HG03139 (cell line): ENCODE data around the gene FOXD4.
"Not testable (repeated sequence)": the region's sequence is repeated elsewhere in the genome, so short reads cannot be mapped to it uniquely, and the experiment has no call there.

Source experiments
- ATAC-seq: cut with Tn5 transposase; IDR thresholded peaks from one replicate; pipeline ENCODE4 v1.9.1; 2021; ENCODE audit not compliant: unreplicated experiment

FOXD4 gene

DNA sequence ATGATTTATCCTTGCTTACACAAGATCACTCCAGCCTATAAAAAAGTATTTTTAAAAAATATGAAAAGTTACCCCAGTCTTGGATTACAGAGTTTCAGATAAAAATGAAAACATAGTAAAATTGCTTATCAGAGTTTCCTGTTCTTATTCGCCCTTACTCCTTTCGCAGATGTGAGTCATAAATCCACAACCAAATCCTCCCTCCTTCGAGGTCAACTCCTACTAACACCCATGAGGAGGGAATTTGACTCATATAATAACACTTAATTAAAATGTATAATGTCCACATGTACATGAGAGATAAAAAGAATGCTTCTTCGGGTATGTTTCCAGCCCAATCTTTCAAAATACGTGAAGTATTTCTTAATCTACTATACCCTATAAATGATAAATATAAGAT lies 23.9 kb downstream of the FOXD4 start:
- ATAC-seq = not testable (repeated sequence)

DNA sequence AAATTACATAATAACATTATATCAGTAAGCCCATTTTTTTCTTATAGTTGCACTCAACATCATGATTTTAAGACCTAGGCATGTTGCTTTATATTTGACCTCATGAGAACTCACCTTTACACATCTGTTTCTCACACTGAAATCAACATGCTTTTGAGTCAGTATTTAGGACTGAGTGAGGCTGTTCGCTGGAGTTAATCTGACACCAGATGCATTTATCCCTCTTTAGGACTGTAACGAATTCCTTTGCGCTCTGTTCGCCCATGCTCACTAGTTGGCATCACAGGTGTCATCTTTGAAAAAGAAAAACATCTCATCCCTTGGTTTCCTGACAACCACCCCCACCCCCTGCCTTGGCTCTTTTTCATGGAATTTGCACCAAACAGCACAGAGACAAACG lies 24.3 kb downstream of the FOXD4 start:
- ATAC-seq = not testable (repeated sequence)

DNA sequence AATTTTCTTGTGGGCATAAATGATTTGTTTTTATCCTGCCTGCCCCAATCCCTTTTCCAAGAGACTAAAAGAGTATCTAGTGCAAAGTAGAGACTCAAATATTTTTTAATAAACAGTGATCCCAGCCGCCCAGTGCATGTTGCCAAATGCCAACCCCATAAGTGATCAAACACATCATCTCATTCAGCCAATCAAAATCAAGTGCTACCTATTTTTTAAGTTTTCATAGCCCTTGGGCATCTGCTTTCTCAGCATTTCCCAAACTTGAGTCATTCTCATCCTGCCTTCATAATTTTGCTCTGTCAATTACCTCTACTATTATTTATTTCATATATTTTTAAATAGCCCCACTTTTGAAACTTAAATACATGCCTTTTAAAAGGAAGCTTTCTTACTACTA lies 27.4 kb downstream of the FOXD4 start:
- not testable (repeated sequence) for ATAC-seq

DNA sequence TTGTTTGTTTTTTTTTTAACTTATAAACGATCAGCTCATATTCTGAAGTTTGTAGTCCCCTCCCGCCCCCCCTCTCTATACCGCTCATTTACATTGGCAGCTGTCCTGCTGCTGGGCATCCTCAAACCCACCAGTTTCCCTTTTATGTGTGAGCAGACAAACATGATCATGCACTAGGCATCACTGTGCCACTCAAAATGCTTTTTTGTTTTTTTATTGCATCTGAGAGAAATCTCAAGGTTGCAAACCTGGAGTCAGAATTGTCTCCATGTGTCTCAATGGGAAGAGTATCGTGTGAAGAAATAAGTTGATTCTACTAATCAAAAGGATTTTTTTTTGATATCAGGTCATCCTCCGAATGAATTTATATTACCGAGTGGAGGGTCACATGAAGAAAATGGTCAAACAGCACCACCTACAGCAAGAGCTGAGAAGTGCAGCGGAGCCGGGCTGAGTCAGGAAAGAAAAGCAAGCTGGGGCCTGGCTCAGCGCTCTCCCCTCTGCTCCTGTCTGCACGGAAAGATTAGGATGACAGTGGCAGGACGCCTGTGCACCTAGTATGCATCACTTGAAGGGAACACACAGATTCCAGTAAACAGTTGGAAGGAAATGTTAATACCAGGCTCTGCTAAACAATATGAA lies 29.7 kb downstream of the FOXD4 start:
- not testable (repeated sequence) for ATAC-seq

DNA sequence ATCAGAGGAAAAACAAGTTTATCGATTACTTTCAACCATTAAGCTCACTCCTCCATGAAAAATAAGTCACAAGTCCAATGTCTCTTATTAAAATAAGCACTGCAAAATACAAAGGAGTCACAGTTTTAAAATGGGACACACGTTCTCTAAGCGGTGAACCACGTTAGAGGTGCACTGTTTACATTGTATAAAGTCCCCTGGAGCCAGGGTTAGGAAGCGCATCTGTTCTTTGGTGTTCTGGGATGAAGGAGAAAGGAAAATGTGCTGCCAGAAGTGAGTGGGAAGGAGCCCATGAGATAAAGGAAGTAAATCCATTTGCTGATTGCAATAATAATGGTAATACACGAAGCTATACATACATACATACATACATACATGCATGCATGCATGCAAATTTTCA lies 30.4 kb downstream of the FOXD4 start:
- not testable (repeated sequence) for ATAC-seq

DNA sequence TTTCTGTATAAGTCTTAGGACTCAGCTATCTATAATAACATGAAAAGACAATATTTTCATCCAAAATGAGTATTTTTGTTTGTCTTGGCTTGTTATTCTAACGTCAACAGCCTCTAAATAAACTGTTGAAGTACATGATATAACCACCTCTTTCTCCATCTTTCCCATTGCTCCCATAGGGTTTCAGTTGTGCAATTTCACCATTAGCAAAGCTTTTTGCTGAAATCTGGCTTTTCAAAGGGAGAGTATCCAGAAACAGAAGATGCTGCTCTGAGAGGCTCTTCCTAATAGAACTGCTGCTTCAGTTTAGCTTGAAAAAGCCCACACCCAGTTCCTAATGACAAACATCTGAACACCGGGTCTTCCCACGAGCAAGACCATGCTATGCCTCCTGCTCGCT lies 31.1 kb downstream of the FOXD4 start:
- ATAC-seq = not testable (repeated sequence)

DNA sequence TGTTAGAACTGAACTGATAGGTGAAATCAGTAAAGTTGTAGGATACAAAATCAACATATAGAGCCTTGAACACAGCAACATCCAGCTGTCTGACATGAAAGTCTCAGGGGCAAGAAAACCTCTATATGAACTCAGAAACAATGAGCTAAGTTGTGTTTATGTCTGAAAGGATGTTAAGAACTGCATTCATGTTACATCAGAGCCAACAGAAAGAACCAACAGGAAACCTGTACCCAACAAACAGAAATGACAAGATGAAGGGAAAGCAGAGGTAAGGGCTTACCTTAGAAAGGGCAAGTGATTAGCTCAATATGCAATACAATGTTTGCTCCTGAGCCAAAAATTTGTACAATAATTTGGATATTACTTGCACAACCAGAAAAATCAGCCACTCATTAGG lies 31.5 kb downstream of the FOXD4 start:
- not testable (repeated sequence) for ATAC-seq

DNA sequence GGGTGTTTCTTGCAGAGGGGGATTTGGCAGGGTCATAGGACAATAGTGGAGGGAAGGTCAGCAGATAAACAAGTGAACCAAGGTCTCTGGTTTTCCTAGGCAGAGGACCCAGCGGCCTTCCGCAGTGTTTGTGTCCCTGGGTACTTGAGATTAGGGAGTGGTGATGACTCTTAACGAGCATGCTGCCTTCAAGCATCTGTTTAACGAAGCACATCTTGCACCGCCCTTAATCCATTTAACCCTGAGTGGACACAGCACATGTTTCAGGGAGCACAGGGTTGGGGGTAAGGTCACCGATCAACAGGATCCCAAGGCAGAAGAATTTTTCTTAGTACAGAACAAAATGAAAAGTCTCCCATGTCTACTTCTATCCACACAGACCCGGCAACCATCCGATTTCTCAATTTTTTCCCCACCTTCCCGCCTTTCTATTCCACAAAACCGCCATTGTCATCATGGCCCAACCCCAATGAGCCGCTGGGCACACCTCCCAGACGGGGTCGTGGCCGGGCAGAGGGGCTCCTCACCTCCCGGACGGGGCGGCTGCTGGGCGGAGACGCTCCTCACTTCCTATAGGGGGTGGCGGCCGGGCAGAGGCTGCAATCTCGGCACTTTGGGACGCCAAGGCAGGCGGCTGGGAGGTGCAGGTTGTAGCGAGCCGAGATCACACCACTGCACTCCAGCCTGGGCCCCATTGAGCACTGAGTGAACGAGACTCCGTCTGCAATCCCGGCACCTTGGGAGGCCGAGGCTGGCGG lies 35.1 kb downstream of the FOXD4 start:
- not testable (repeated sequence) for ATAC-seq

DNA sequence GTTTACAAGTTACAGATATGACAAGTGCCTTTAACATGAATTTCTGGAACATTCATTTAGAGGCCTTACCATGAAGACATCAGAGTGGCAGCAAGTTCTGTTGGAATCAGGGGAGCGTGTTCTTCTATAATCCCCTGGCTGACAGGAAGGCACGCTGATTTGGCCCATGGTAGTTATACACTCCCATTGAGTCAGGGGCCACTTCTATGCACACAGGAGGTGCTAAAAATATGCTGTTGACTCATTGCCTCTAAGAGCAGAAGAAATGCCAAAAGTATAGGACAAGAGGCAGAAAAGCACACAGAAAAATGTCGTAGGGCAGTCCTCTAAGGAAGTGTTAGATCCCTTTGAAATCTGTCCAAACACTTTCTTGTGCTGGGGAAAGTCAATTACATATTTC lies 39.9 kb downstream of the FOXD4 start:
- not testable (repeated sequence) for ATAC-seq

DNA sequence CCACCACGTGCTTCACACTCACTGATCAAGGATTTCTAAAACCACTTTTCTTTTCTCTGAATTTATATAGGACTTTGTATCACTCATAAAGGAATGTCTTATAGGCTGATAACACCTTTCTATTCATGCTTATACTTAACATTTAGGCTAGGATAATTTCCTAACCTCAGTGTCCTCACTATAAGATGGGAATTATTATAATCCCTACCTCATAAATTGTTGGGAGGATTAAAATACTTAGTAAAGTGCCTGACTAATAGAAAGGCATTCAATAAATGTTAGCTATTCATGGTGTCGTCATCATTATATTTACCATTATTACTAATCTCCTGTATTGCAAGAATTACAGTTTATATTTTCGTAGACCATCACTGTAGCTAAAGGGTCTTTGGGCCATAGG lies 41.8 kb downstream of the FOXD4 start:
- ATAC-seq = not testable (repeated sequence)

DNA sequence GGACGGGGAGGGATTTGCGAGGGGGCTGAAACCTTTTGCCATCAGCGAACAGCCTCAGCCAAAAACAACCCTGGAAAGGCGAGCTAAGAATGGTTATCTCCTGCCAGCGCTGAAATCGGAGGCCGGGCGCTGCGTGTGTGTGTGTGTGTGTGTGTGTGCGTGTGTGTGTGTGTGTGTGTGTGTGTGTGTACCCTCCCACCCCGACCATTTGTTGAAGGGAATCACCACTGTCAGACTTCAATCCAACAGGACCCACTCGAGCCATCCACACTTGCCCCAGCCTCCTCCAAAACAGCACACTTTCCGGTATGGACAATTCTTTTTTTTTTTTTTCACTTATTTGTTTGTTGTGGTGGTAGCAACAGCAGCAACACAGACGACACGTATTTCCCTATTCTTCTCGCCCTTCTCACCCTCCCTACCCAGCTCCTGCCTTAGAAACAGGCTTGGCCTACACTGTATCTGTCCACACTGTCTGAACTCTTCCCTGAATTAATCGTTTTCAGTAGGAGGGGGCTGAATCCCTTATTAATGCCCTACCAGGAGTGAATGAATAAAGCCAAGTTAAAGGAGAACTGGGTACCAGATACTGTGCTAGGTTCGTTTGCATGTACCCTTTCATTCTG lies 44.2 kb downstream of the FOXD4 start:
- ATAC-seq = not testable (repeated sequence)

DNA sequence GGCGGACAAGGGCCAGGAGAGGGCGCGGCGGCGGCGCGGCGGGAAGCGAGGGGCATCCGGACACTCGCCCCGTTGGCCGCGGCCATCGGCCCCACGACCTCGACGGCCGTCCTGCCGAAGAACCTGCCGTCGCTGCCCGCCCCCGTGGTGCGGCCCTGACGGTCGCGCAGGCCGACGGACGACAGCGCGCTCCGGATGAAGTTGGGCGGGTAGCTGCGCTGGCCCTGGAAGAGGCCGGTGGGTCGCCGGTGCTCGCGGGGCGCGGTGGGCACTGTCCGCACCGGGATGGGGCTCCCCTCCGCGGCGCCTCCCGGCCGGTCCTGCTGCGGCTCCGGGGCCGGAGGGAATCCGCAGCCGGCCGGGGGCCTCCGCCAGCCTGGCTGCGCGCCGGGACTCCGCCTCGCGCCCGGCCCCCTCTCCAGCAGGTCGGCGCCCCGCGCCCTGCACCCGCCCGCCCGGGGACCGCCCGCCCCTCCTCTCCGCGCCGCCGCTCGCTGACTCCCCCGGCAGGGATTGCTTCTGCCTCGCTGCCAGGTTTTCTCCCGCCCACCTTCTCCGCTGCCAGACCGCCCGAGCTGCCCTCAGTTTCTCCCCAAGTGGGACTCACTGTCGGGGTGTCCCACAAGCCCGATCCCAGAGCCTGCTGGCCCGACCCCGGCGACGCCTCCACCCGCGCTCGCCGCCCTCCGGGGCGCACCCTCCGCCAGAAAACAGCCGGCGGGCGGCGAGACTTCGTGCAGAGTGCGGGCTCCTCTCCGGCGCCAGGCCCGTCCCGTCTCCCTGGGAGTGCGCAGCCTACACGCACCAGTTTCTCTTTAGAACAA lies 44.9 kb downstream of the FOXD4 start:
- ATAC-seq = not testable (repeated sequence)
